Ureter (tissue), 1 donor: ENCODE data around the gene ZDHHC24. TPM values are rescaled to one million over a fixed set of nuclear protein-coding genes. Genes with fewer than 3 reads are reported as not detected.
"Not testable (repeated sequence)": the region's sequence is repeated elsewhere in the genome, so short reads cannot be mapped to it uniquely, and the experiment has no call there.

Experiments
- DNase-seq: peaks from one replicate; pipeline ENCODE4 v3.0.0-alpha.2; 2020; ENCODE audit warnings: low spot score
- total RNA-seq: library from RNA; stranded (reverse); gene quantifications from one replicate; pipeline ENCODE4 v1.2.4, GENCODE V29; 2023
- donor health status: DM: yes; HTN: yes; CAD: no.

Gene ZDHHC24, protein sequence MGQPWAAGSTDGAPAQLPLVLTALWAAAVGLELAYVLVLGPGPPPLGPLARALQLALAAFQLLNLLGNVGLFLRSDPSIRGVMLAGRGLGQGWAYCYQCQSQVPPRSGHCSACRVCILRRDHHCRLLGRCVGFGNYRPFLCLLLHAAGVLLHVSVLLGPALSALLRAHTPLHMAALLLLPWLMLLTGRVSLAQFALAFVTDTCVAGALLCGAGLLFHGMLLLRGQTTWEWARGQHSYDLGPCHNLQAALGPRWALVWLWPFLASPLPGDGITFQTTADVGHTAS
- 14.2 TPM for total RNA-seq

DNA sequence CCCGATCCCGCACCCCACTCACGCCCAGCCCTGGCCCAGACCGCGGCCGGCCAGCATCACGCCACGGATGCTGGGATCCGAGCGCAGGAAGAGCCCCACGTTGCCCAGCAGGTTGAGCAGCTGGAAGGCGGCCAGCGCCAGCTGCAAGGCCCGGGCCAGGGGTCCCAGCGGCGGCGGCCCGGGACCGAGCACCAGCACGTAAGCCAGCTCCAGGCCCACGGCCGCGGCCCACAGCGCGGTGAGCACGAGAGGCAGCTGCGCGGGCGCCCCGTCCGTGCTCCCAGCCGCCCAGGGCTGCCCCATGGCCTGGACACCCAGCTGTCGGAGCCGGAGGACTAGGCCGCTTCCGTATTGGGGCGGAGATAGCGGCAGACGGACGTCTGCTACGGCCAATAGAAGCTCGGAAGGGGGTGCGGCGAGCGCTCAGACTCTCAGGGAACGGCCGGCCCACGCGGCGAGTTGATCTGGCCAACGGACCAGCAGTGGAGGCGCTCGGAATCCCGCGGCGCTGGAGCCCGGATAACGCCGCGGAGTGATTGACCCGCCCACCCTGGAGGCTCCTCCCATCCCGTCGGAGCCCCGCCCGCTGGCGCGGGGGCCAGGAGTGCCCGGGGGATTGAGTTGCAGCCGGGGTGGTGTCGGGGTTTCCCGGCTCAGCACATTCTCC lies at the start of gene ZDHHC24:
Gene ZDHHC24, minus strand, starts transcription at position 348 of the 667 bp plus-strand sequence. Its CDS starts 45 bp downstream, at position 303.
- DNase-seq, result peak; percentile 96

DNA sequence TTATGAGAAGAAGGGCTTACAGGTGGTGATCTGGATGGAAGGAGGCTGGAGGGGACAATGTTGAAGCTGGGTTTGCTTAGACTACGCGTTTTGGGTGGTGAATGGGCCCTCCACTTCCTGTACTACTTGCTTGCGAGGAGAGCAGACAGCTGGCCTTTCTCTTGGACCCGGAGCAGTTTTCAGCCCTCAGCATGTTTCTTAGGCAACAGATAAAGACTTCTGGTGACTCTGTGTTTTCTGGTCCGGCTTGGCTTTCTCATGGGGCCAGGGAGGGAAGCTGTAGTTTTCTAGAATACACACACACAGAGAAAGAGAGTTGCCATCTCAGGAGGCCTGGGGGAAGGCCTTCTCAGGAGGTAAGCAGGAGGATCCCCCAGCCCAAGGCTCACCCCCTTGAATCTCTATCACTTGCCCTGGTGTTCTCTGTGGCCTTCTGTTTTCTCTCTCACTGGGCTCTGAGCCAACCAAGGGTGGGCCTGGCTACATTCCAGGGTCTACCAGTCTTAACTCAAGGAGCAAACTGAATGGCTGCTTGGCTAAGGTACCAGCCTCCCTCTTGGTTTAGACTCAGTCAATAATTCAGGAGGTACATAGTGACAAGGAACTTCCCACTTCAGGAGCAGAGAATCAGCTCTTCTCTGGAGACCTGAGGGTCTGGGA lies 49.5 kb upstream of the ZDHHC24 start:
- no peak for DNase-seq

DNA sequence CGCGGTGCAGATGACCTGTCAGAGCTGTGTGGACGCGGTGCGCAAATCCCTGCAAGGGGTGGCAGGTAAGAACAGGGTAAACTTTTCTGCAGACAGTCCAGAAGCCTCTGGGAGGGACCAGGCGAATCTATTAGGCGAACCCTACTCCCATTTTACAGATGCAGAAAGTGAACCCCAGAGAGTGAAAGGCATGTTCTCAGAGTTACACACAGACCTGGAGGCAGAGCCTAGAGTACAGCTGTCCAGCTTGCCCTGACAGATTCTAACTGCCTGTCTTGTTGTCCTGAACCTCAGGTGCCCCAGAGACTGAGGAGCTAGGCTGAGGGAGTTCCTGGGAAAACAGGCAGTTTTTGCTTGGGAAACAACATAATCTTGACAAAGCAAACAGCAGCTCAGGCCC lies 47.8 kb upstream of the ZDHHC24 start:
- no peak for DNase-seq

DNA sequence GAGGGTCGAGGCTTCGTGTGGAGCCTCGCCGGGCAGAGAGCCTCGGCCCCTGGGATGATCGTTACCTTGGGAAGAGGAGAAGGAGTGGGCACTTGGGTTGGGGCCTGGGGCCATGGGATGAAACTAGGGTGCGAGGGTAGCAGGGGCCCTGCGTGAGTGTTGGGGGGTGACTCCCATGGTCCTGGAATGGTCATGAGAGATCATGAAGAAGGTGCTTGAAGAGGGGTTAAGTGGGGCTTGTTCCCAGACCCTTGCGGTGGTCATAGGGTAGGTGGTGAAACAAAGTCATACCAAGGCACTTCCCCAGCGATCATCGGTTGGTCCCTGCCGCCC lies 47.4 kb upstream of the ZDHHC24 start:
- DNase-seq, result no peak

DNA sequence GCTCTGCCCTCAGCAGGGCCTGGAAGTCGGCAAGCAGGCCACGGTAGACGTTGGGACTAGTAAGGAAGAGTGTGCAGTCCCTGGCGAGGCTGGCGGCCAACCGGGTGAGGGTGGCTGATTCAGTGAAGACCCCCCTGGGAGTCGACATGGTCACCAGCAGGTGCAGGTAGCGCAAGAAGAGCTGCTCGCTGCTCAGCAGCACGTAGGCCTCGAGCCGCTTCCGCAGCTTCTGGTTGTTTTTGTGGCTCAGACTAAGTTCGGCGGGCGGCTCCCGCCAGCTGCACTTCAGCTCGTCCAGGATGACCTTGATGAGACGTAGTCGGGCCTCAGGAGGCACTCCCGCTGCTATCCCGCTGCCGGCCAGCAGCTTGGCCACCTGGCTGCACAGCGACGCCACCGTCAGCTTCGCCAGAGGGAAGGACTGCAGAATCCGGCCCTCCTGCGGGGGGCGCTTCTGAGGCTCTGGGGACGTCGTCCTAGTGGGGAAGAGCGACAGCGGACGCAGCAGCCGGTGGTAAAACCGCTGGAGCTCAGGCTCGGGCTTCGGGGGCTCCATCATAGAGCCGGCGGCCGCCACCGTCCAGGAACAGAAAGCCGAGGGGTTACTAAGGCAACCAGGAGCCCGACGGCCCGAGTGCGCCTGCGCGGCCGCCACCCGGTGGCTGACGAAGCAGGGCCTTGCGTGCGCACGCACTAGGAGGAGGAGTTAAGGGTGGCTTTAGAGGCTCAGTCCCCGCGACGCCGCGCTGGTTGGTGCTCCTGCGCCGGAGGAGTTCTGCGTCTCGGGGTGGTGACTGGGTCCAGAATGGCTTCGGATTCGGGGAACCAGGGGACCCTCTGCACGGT lies 46.8 kb upstream of the ZDHHC24 start, which contains the start of the genes CCDC87 and CCS:
Gene CCDC87, minus strand, starts transcription at position 607 of the 846 bp plus-strand sequence. Its CDS starts 48 bp downstream, at position 559.
Gene CCS, plus strand, starts transcription at position 729 of the 846 bp plus-strand sequence. Its CDS starts 77 bp downstream, at position 806.
- DNase-seq, result peak; percentile 97

DNA sequence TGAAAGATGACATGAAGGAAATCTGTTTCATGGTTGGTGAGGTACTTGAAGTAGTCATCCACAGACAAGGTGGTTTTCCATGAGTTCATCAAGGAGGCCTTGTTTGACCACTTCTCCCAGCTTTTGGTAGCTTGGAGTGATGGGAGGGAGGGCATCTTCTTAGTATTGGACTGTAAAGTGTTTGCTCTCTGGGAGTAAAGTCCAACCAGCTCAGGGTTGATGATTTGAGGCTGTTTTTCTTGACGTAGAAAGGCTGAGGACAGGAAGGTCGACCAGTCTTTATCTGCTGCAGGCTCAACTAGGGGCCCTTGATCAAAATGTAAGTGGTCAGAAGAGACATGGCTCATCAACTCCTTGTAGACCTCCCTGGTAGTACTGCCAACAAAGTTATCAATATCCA lies 45.3 kb upstream of the ZDHHC24 start:
- DNase-seq, result no peak

DNA sequence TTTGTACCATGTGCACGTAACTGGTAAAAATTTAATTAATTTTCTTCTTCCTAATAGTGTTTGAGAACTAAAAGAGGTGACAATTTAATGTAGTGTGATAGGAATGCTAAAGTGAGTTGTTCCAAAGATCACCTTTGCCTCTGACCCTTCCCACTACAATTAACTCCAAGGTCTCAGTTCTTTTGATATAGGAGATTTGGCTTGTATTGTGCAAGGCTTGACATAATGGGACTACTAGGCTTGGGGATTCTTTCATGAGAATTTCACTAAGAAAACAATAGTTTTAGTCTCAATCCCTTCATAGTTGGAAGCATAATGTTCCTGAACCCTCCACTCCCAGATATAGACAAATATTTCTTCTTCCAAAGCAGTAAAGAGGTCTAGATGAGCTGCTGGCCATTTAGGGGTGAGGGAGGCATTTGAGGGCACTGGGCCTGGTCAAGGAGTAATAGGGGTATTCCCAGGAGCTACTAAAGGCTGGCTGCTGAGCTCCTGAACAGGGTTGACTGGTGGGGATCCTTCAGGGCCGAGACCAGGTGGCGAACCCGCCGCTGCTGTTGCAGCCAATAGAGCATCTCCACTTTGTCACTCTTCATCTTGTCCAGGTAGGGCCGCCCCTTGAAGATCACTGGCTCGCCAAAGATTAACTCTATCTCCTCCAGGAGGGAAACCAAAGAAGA lies 44.3 kb upstream of the ZDHHC24 start:
- no peak for DNase-seq

DNA sequence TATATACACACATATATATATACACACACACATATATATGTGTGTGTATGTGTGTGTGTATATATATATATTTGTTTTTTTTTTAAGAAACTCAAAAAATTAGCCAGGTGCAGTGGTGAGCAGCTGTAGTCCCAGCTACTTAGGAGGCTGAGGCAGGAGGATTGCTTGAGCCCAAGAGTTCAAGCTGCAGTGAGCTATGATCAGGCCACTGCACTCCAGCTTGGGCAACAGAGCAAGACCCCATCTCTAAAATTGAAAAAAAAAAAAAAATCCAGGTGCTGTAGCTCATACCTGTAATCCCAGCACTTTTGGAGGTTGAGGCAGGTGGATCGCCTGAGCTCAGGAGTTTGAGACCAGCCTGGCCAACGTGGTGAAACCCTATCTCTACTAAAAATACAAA lies 43.5 kb upstream of the ZDHHC24 start:
- not testable (repeated sequence) for DNase-seq

DNA sequence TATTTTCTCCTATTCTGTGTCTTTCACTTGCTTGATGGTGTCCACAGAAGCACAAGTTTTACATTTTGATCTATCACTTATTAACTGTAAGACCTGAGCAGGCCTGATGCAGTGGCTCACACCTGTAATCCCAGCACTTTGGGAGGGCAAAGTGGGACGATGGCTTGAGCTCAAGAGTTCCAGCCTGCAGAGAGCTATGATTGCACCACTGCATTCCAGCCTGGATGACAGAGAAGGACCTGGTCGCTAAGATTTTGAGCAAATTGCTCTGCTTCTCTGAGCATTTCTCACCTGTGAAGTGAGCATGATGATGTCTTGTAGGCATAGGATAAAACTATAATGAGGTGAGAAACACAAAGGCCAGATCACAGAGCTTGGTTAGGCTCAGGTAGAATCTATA lies 40.3 kb upstream of the ZDHHC24 start:
- DNase-seq, result no peak

DNA sequence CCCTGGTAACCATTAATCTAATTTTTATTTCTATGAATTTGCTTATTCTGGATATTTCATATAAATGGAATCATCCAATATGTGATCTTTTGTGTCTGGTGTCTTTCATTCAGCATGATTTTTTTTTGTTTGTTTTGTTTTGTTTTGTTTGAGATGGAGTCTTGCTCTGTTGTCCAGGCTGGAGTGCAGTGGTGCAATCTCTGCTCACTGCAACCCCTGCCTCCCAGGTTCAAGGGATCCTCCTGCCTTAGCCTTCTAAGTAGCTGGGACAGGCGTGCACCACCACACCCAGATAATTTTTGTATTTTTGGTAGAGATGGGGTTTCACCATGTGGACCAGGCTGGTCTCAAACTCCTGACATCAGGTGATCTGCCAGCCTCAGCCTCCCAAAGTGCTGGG lies 39.6 kb upstream of the ZDHHC24 start:
- not testable (repeated sequence) for DNase-seq

DNA sequence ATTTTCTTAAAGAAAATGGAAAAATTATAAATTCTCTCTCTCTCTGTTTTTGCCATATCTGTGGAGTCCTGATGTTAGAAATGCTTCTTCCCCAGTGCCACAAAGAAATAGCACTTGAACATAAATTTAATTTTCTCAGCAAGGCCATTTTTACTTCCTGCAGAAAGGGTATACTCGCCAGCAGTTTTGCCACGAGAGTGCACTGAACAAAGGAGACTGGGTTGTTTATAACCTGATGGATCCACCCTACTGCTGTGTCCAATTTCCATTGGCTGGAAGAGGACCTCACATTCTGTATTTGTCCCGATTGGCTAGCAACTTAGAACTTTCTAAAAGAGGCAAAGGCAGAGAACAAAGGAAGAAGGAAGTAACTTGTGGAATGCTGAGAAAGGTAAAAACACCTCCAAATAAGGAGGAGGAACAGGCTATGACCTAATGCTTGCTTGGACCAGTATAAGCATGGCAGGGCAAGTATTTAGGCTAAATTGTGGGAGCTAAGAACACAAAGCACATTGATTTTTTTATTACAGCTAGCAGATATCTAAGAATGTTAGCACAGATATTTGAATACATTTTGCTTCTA lies 36.8 kb upstream of the ZDHHC24 start:
- DNase-seq, result not testable (repeated sequence)

DNA sequence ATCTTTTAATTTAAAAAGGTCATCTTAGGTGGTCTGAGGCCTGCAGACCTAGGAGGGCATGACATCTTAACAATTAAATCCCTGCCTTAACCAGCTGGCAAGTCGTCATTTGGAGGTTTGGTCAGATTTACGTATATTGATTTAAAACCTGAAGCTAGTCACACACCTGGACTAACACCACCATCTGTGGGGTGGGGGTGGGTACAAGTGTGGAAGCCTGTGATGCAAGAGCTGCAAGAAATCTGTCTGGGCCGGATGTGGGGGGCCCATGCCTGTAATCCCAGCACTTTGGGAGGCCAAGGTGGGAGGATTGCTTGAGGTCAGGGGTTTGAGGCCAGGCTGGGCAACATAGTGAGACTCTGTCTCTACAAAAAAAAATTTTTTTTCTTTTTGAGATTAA lies 35.4 kb upstream of the ZDHHC24 start:
- no peak for DNase-seq

DNA sequence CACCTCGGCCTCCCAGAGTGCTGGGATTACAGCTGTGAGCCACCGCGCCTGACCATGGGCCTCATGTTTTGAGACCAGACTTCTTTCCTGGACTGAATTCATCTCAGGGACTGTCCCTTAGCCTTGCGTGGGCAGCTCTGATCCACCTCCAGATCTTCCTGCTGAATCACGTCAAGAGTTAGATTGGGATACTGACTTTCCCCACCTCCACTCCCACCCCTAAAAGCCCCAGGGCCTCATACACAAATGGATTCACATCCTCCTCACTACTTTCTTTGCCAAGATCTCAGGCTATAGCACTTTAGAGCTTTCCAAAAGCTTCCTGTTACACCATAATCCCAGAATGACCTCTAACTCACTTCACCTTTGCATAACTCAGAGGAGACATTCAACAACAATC lies 35.0 kb upstream of the ZDHHC24 start:
- no peak for DNase-seq

DNA sequence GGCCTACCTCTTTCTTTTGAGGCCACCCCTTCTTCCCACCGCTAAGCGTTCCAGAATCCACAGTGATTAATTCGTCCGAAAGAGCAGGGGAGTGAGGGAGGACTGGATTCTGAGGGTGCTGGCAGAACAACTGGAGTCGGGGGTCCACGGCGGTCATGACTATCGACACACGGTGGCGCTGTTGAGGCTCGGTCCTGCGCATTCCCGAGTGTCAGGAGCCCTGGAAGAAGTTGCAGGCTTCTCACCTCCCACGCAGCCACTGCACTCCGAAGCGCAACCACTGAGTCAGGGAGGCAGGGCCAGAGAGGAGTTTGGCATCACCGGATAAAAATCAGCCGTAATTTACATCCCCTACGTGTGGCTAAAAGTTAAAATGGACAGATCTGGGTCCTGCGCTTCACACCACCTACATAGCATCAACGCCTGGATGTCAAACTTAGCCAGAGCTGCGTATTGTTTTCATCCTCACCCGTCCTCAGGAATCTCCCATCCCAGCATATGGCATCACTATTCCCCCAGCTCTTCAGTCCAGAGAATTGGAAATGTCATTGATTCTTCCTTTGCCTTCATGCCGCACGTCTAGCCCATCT lies 33.3 kb upstream of the ZDHHC24 start:
- DNase-seq, result peak; percentile 72

DNA sequence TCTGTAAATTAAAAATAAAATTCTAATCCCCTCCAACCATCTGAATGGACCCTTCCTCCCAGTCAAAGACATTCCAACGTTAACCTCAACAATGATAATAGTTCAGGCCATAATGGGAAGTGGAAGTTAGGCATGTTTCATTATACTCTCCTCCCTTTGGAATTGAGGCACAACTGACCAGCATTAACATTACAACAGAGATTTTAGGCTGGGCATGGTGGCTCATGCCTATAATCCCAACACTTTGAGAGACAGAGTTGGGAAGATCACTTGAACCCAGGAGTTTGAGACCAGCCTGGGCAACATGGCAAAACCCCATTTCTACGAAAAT lies 25.0 kb upstream of the ZDHHC24 start:
- DNase-seq, result no peak

DNA sequence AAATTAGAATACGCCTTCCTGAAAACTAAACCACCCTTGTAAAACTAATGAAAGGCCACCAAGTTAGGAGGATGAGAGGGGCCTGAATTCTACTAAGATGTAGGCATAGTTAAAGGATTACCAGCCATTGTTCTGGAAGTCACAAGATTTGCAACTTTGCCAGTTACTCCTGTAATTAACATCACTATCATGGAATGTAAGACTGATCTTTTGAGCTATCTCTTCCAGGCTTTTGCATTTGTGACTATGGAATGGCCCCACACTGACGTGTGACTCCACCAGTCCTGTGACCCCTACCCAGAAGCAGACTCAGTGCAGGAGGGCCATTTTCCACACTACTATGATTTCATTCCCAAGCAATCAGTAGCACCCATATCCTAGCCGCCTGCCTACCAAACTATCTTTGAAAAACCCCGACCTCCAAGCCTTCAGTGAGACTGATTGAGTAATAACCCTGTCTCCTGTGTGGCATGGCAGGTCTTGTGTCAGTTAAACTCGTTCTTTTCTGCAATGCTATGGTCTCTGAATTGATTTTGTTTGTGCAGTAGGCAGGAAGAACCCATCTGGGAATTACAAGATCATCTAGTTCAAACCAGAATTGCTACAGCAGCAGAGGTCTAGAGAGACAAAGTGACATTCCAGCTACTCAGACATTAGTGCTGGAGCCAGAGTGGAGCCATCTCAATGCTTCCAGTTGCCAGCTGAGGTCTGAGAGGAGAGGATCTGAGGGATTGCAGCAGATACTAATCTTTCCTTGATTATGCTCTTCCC lies 24.4 kb upstream of the ZDHHC24 start:
- no peak for DNase-seq

DNA sequence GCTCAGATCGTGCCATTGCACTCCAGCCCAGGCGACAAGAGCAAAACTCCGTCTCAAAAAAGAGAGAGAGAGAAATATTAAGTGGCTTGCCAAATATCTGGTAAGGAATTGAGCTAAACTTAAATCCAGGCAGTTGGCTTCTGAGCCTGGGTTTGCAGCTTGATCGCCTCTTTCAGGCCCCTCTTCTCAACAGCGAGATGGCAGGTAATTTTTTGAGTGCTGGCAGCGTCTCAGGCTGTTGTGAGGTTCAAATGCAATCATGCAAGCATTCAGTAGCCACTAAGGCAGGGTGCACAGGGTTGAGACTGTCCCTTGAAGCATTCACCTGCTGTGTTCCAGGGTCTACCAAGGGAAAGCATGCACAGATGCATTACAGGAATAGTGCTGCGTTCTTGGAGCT lies 23.2 kb upstream of the ZDHHC24 start:
- no peak for DNase-seq

DNA sequence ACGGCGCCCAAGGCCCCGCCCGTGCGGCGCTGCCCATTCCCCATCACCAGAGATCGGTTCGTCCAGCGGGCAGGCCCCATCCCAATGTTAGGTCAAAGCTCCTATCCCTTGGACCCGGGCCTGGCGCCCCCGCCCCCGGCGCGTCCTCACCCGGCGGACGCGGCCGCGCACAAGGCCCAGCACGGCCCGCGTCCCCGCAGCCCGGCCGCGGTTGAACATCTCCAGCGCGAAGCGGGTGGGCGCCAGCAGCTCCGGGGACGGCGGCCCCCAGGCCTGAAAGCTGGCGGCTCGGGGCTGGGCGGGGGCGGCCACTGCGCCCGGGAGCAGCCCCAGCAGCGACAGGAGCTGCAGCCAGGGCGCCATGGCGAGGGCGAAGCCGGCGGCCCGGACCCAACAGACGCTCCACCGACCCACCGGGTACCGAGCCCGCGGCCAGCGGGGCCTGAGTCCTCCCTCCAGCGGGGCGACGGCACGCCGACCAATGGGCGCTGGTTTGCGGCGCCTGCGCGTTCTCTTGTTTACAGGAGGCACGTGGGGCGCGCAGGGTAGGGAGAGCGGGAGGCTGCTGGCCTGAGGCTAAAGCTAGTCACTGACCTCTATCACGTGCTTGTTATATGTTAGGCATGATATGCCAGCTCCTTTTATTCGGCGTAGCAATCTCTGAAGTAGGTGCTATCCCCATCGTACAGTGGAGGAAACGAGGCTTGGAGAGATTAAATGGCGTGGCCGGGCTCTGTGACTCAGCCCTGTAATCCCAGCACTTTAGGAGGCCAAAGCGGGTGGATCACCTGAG lies 22.5 kb upstream of the ZDHHC24 start, which contains the start of gene CTSF:
Gene CTSF, minus strand, starts transcription at position 483 of the 793 bp plus-strand sequence. Its CDS starts 120 bp downstream, at position 363.
- DNase-seq, result peak; percentile 82

DNA sequence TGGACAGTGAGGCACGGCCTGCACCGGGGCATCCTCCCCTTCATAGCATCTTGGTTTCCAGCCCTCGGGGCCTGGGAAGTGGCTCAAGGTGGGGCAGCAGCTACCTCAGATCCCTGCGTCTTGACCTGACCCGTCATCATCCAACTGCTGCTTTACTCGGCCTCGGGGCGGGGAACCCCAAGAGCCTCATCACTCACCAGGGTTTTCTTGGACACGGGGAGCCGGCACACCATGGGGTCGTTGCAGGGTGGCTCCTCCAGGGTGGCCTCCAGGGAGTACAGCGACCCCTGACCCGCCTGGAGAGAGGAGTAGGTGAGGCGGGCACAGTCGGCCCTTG lies 21.9 kb upstream of the ZDHHC24 start:
- no peak for DNase-seq
